K562 (cell line): Measurements from ENCODE around the gene TMEM225B. TPM values are rescaled to one million over a fixed set of nuclear protein-coding genes. Genes with fewer than 3 reads are reported as not detected.

Experiments
- CAMTA2 ChIP-seq: fragments of 250-450 bp; sonication (Bioruptor Pico); conservative IDR thresholded peaks from 2 replicates; pipeline ENCODE4 v1.5.1; 2022
- CBFA2T2 ChIP-seq: fragments of 450-650 bp; conservative IDR thresholded peaks from 2 replicates; pipeline ENCODE4 v1.6.1; 2017; ENCODE audit warnings: mild to moderate bottlenecking
- E2F3 ChIP-seq: fragments of 250-450 bp; sonication (Bioruptor Pico); IDR thresholded peaks from 2 replicates; pipeline ENCODE4 v1.4.0; 2020; ENCODE audit warnings: mild to moderate bottlenecking
- EHMT2 ChIP-seq: fragments of 450-650 bp; IDR thresholded peaks from 2 replicates; pipeline ENCODE4 v1.6.1; 2018; ENCODE audit warnings: antibody characterized with exemption
- GATAD2B ChIP-seq: fragments of 450-650 bp; IDR thresholded peaks from 2 replicates; pipeline ENCODE4 v1.6.1; 2017; ENCODE audit warnings: mild to moderate bottlenecking, borderline replicate concordance
- GTF3C2 ChIP-seq: IDR thresholded peaks from 3 replicates; pipeline ENCODE4 v1.6.1; 2011; ENCODE audit warnings: borderline replicate concordance, mild to moderate bottlenecking, moderate library complexity; ENCODE audit not compliant: insufficient read length; ENCODE audit errors: extremely low read depth
- HLTF ChIP-seq: fragments of 450-650 bp; IDR thresholded peaks from 2 replicates; pipeline ENCODE4 v1.6.1; 2016
- KAT8 ChIP-seq: fragments of 450-650 bp; IDR thresholded peaks from 2 replicates; pipeline ENCODE4 v1.6.1; 2016; ENCODE audit warnings: low read depth, mild to moderate bottlenecking
- MBD2 ChIP-seq: sonication (generic); IDR thresholded peaks from 2 replicates; pipeline ENCODE4 v1.6.1; 2016; ENCODE audit warnings: low read depth, borderline replicate concordance
- PKNOX1 ChIP-seq: fragments of 450-650 bp; IDR thresholded peaks from 2 replicates; pipeline ENCODE4 v1.6.1; 2016
- SMAD1 ChIP-seq: fragments of 150-350 bp; IDR thresholded peaks from 2 replicates; pipeline ENCODE4 v1.6.1; 2014; ENCODE audit warnings: low read length, low read depth; ENCODE audit not compliant: partially characterized antibody
- SRSF9 ChIP-seq: fragments of 200-400 bp; formaldehyde crosslinking; IDR thresholded peaks from 2 replicates; pipeline ENCODE4 v1.6.1; 2017; ENCODE audit warnings: low read depth, low read length, borderline replicate concordance
- ZNF408 ChIP-seq: fragments of 250-450 bp; sonication (Bioruptor Pico); IDR thresholded peaks from 2 replicates; pipeline ENCODE4 v1.4.0; 2020; ENCODE audit warnings: low read depth, mild to moderate bottlenecking, moderate library complexity
- ZNF740 ChIP-seq, 3 experiments: fragments of 200-800 bp in 1 of 3; sonication (Bioruptor generic) in 1 of 3; sonication (generic) in 1 of 3; formaldehyde crosslinking in 1 of 3; IDR thresholded peaks; 2 replicates each; pipeline versions ENCODE4 v1.6.1 to v1.8.0; 2016 to 2022; ENCODE audit warnings: mild to moderate bottlenecking in 2 of 3, missing compliant biosample characterization in 2 of 3, missing genetic modification characterization in 2 of 3, missing genetic modification reagents in 1 of 3
- polyA plus RNA-seq, 8 experiments: library from polyadenylated mRNA; depleted of rRNA in 4 of 8; stranded (reverse) in 5 of 8; unstranded in 3 of 8; fragments of >200 nt; fragmentation: Nextera tagmentation in 2 of 8; fragmentation: Illumina TruSeq in 1 of 8; extraction: Ambion mirVana in 2 of 8; extraction: Trizol in 1 of 8; gene quantifications; 2 replicates each; pipeline versions ENCODE4 v1.2.1 to v1.2.3, GENCODE V29; 2011 to 2014; ENCODE audit warnings: inconsistent platforms in 1 of 8, missing spikeins in 1 of 8
- total RNA-seq, 7 experiments: library from RNA; depleted of rRNA in 6 of 7; stranded (reverse); fragments of >200 nt in 6 of 7; fragmentation: Illumina TruSeq in 2 of 7; extraction: Trizol in 2 of 7; gene quantifications; 2 replicates each; pipeline versions ENCODE4 v1.2.1 to v1.2.3, GENCODE V29; 2011 to 2021; ENCODE audit warnings: low replicate concordance in 1 of 7

The TMEM225B gene
- total and polyA plus RNA-seq, 9 of the 15 experiments (the other 6 are each of a cell fraction or from before 2014, with no cell fraction given): 0.08 to 0.73 (median 0.56) TPM

- TF ChIP-seq ZNF740 (CRISPR knock-in tag; IDR thresholded peaks at IDR 0.05): peak; percentile 78; the same call in 1 of the 2 replicates
- peak in 1 of 2 experiments; percentile 72; a peak in 1 of 4 replicates for TF ChIP-seq ZNF740 (tag; IDR thresholded peaks at IDR 0.05)
- no peak for TF ChIP-seq SRSF9
- TF ChIP-seq GATAD2B: peak; percentile 61
- peak; percentile 69; the same call in 1 of the 2 replicates for TF ChIP-seq MBD2
- TF ChIP-seq ZNF408 (CRISPR knock-in tag): no peak
- 0 out of 2 replicates have a peak, but pooled peaks have one; percentile 1 for TF ChIP-seq E2F3 (CRISPR knock-in tag)
- TF ChIP-seq SMAD1: peak; percentile 72
- TF ChIP-seq EHMT2: 0 out of 2 replicates have a peak, but pooled peaks have one; percentile 5
- TF ChIP-seq KAT8: no peak
- TF ChIP-seq PKNOX1: peak; percentile 97
- no peak for TF ChIP-seq CBFA2T2
- TF ChIP-seq HLTF: no peak
- TF ChIP-seq CAMTA2: 0 out of 2 replicates have a peak, but pooled peaks have one; percentile 23
- no peak for TF ChIP-seq GTF3C2
Measured at GRCh38 chr7:99558306-99559174, 39.5 kb upstream of the TMEM225B start, which contains the start of gene ZNF655 (continued).
